NCI-H524 treated with DMSO at 0.1 percent for 48 hours (cell line): ENCODE measurements around the gene JAM3.

Source experiments
- DNase-seq: peaks from one replicate; lab custom pipeline; 2025; lab: John Stamatoyannopoulos, UW

The JAM3 gene

DNA sequence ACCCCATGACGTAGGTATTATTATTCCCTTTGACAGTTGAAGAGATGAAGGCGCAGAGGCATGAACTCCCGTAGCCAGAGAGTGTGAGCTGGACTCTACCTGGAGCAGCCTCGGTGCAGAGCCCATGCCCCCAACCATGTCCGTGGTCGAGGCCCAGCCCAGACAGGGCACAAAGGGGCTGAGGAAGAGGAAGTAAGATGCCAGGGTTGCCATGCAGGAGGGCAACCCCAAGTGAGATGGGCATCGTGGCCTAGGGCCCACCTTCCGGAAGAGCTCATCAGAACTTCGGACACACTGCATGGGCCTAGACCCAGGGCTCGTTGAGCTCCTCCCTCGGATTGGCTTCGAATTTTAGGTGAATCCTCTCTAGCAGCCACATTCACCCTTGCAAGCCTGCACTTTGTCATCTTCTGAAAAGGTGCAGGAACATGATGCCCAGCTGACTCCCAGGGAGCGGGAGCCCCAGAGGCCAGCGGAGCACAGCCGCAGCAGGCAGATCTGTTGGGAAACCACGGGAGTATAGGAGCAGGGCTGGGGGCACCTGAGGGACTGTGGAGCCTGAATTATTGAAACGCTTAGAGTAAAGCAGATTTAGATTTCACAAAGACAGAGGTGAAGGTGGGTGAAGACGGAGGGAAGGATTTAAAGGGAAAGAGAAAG lies 29.0 kb upstream of the JAM3 start:
- no peak for DNase-seq

DNA sequence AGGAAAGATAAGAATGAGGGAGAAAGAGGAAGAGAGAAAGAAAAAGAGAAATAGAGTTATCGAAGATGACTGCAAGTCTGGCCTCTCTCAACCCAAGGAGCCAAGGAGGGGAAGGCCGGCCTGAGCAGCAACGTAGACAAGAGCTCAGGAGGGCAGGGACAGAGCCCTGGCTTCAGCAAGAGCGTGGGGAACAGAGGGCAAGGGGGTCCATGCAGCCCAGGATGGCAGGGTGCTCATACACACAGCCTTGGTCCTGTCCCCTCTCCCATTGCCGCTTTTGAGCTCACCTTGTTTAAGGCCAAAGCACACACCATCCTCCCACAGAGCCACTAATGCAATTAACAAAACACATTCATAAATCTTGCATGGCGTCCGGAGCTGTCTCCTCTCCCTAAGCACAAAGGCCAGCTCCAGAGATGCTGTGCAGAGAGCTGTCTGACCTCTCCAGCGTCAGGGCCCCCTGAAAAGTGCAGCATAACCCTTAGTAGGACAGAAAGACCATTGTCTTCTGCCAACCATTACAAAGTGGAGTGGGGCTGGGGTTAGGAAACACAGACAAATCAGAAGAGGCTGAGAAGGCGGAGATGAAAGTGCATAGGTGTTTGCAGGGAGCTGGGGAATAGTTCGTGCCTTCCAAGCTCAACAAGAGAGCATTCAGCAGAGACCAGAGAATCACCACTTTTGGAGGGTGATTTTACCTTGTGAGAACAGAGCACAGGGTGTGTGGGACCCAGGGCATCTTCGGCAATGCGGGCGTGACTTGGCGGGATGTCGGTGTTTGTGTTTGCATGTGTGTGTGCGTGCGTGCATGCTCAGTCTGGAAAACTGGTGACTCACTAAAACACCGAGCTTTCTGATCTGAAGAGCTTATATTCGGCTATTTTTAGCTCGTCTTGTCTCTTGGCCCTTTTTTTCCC lies 28.2 kb upstream of the JAM3 start:
- no peak for DNase-seq

DNA sequence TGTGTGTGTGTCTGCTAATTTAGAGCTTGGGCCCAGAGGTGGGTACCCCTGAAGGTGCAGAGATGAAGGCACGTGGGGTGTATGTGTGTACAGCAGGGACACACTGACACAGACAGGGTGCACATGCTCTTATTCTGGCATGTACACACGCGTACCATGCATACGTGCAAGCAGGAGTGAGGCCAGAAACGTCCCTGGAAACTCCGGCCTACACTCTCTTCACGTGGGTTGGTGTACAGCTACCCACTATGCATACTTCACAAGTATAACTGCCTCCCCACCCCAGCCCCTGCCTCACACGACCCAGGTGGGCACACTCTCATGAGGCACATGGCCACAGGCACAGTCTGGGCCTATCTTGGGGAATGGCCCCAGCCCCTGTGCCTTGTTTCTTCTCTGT lies 27.5 kb upstream of the JAM3 start:
- DNase-seq, result no peak

DNA sequence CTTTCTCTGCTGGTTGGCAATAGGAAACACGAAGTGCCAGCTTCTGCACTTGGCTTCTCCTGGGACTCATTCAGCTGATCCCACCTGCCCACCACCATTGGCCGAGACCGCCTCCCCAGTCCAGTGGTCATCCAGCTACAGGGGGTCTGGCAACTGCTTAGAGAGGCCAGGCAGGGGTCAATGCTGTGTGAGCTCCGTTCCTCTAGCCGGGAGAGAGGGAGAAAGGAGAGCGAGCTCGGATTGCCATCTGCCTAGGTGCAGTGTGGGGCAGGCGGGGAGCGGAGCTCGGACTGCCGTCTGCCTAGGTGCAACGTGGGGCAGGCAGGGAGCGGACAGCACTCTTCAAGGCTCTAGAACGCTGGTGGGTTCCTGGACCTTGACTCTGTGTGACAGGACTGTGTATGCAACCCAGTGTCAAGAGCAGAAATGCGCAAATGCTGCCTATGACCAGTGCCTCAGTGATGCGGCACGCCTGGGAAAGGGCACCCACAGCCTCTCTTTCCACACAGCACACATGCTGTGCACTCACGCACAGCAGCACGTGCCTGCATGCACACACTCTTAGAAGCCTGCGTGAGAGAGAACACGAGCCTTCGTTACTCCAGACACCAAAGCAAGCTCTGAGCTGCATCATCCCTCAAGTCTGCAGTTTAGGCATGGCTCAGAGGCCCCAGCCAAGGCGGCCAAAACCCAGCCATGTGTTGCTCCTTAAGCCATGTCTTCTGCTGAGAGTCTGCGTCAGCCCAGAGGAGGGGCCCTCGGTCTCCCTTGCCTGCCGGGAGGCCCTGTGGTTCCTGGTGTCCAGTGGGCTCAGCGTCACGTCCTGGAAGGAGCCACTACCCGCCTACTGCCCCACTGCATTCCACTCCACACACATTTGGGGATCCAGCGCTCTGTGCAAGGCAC lies 26.8 kb upstream of the JAM3 start:
- DNase-seq, result no peak

DNA sequence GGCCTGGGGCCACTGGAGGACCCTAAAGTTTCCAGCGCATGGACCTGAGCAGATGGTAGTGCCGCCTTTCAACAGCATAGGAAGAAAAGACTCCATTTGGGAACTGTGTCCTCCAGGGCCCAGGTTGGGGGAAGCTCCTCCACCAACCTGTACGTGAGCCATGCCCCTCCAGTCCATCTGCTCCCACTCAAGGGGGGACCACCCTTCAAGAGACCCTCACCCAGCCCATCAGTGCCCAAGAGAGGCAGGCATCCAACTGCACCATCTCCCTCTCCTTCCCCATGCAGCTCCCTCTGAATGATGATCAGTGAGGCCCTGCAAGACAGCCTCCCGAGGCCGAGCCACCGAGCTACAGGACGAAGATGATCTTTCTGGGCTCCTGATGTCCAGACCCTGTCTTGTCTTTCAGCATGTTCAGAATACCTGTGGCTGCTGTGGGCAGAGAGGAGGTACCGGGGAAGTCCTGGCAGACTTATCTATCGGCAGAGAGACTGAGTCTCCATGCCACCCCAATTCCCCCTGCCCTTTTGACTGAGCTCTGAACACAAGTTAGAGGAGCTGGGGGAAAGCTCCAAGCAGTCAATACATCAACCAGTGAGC lies 25.0 kb upstream of the JAM3 start:
- no peak for DNase-seq

DNA sequence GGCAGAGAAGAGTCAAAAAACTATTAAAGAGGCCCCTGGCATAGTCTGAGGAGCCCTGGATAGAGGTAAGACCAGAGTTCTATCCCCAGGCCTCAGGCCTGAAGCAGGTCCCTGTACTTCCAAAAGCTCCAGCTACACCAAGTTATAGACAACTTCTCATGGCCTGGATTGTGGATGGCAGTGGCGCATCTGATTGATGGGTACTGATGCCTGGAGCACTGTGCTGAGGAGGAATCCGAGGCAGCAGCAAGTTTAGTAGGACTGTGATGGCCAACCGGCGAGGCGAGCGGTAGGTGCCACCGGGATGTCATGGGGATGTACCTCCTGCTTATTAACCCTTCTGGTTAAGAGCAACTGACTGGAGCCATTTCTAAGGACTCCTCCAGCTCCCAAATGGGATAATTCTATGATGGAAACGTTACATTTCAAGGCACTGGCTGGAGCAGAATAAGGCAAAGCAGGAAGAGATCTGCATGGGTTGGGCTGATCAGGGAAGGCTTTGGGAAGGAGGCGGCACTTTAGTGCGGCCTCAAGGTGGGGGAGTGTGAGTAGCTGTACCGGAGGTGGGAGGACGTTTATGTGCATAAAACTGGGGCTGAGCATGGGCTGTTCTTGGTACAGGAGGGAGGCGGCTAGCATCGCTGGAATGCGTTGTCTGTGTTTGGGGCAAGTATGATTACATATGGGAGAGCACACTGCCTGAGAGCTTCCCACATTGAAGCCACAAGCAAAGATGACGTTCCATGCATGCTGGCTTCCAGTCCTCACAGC lies 24.2 kb upstream of the JAM3 start:
- DNase-seq, result no peak

DNA sequence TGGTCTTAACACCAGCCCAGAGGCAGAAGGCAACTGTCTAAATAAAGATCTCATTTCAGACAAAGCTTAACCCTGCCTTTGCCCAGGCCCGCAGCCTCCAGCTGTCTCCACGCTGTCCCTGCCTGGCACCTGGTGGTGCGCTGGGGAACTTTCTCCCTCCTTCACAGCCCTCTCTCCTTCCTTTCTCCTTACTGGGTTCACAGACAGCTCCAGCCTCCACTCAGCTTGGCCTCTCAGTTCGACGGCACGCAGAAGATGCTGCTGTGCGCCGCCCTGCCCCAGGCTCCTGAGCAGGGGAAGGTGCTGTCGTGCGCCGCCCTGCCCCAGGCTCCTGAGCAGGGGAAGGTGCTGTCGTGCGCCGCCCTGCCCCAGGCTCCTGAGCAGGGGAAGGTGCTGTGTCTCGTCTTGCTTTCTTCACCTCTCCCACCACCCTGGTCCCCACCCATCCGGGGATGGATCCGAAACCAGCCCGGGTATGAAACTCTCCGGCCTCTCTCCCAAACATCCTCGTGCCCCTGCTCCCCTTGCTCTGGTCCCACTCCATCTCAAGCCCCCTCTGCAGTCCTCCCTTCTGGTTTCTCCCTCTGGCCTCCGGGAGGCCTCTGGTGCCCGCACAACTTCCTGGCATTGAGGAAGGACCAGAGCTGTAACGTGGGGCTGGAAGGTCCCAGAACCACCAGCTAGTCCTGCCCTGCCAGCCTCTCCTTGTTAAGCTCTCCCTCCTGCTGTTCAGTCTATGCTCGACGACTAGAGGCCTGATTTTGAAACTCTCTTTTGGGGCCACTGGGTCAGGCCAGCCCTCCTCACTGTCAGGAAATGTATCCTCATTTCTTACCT lies 22.9 kb upstream of the JAM3 start:
- no peak for DNase-seq

DNA sequence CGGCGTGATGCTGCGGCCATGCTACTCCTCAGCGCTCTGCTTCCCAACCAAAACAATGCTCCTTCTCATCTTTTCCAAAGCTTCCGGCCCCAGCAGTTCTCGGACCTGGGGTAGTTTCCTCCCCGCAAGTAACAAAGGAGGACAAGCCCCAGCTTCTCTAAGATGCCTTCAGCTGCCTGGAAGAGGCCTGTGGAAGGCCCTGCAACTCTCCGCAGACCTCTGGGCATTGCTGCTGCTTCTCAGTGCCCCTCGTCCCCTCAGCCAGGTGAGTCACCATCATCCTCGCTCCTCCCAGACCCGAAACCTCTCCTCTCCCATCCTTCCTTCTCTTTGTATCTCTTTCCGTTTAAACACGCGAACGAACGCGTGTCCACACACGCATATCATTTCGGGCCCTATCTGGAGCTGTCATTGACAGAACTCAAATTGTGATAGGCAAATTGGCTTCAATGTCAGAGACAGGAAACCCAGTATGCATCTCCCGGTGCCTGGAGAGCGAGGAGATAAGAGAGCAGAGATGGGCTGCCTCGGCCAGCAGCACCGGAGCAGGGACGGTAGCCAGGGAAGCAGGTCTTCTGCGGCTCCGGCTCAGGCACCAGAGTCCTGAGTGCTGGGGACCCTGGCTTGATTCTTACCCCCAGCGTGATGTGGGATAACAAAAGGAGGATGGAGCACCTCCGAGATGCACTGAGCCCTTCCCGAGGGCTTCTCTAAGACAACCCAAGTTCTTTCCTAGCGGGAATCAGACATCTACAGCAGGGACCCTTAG lies 22.0 kb upstream of the JAM3 start:
- no peak for DNase-seq

DNA sequence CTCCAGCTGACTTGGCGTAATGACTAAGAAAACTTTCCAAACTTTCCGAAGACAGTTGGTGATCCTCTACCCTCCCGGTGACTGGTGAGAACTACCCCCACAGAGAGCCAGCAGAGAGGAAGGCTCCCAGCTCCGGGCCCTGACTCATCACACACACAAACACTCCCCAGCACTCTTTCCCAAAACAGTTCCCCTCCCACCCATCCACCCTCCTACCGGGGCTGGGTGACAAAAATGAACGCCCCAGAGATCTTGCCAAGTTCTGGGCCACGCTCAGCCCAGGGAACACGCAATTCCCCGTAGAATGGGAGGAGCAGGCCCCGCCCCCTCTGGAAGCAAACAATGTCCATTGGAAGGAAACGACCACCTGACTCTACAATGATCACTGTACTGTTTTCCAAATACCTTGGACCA lies 21.3 kb upstream of the JAM3 start:
- no peak for DNase-seq

DNA sequence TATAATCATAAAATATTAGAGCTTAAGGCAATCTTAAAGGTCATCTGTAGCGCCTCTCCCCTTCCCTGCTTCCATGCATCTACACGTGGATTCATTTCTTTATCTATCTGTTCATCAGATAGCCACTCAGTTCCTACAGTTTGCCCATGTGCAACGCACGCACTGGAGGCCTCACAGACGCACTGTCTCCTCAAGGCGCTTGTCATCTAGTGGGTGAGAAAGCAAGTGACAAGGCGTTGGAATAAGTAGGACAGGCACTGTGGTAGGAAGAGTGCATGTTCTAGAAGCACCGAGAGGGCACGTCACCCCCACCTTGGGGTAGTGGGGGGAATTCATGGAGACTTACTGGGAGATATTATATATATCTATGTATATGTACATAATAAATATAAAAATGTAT lies 20.8 kb upstream of the JAM3 start:
- no peak for DNase-seq

DNA sequence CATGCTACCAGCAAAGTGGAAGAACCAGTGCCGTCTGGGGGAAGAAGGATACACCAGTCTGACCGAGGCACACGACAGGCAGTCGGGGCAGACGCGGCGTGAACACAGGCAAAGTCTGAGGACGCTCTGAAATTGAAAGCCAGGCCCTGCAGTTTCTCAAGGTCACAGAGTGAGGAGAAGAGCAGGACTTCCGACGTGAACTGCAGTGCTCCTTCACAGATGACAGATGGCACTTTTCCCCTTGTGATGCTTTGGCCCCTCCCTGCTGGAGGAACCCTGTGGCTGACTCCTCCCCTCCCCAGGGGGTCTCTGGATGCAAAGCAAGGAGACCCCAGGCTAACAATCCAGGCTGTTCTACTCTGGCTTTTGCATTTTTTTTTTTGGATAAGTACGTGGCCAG lies 19.6 kb upstream of the JAM3 start:
- DNase-seq, result peak; percentile 62

DNA sequence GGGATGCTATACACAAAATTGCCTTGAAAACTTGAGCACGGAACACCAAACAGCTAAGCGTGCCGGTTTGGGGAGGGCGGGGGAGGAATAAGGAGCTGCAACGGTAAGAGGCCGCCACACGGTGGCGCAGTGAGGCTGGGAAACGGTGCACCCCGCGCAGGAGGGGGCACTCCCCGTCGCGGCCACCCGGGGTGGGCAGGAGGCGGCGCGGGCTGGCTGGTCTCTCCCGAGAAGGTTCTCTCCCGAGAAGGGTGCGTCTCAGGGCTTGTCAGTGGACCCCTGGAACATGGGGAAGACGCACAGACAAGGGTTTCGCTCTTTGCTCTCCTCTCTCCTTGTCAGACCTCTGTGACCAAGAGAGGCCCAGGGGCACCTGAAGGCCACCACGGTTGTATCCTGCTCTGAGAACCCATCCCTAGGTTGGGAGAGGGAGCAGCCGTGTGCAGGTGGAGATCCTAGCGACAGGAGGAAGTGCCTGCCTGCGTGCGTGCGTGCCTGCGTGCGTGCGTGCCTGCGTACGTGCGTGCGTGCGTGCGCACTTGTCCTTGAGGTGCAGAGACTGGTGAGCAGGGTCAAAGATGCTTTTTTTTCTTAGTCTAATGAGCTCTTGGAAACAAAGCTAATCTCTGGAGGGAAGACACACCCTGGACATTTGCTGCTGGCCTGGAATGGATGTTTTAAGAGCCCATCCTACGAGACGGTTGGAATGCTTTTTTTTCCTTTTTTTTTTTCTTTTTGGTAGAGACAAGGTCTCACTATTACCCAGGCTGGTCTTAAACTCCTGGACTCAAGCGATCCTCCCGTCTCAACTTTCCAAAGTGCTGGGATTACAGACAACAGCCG lies 18.1 kb upstream of the JAM3 start:
- DNase-seq, result no peak

DNA sequence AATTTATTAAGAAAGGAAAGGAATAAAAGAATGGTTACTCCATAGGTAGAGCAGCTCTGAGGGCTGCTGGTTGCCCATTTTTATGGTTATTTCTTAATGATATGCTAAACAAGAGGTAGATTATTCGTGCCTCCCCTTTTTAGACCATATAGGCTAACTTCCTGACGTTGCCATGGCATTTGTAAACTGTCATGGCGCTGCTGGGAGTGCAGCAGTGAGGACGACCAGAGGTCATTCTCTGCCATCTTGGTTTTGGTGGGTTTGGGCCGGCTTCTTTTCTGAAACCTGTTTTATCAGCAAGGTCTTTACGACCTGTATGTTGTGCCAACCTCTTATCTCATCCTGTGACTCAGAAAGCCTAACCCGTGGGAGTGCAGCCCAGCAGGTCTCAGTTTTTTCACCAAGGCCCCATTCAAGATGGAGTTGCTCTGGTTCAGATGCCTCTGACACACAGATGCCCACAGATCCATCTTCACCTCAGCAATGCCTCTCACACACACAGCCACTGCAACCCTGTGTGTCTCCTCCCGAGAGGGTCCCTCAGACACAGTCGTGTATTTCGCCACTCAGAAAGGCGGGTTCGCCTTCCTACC lies 16.4 kb upstream of the JAM3 start:
- no peak for DNase-seq

DNA sequence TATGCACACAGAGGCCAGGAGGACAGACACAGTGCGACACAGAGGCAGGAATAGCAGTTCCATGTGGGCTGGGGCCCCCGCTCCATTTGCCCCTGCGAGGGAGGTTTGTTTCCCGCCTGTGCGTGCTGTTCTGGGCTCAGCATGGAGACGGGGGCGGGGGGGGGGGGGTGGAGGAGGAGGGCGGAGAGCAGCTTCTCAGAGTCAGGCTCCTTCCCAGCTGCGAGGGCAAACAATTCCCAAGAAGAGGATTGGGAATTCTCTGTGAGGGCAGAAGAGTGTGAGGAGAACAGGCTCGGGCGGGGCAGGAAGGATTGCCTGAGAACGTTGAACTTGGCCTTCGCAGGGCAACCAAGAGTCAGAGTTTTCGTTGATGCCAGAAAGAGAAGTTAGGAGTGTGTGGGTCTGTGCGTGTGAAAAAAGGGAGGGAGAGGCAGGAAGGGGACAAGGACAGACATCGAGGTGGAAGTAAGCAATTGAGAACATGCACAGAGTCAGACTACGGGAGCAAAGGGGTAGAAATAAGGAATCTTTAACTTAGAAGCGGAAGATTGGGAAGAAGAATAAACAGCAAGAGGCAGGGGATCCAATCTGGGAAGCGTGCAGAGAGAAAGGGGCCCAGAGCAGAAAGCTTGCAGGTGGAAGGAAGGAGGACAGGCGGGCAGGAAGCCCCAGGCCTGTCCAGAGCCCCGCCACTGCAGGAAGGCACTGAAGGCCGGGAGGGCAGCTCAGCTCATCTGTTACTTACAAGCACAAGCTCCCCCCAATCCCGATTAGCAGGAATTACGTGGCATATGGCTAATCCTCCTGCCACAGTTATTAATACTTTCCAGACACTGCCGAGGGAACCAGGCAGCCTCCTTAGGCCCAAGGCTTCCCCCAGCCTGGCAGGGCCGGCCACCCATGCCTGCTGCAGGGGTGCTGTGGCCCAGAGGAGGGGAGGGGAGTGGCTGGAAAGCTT lies 15.6 kb upstream of the JAM3 start:
- DNase-seq, result peak; percentile 91

DNA sequence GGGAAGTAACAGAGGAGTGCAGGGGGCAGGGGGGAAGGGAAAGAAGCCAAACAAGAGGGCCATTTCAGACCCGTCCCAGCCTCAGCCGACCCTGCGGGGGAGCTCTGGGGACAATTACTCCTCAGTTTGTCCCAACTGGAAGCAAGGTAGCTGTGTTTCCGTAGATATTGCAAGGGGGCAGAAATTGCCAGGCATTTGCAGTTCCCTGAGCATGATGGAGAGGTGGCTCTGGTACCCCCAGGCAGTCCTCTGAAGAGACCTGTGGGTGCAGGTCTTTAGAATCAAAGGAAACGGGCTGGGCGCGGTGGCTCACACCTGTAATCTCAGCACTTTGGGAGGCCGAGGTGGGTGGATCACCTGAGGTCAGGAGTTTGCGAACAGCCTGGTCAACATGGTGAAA lies 13.8 kb upstream of the JAM3 start:
- DNase-seq, result no peak

DNA sequence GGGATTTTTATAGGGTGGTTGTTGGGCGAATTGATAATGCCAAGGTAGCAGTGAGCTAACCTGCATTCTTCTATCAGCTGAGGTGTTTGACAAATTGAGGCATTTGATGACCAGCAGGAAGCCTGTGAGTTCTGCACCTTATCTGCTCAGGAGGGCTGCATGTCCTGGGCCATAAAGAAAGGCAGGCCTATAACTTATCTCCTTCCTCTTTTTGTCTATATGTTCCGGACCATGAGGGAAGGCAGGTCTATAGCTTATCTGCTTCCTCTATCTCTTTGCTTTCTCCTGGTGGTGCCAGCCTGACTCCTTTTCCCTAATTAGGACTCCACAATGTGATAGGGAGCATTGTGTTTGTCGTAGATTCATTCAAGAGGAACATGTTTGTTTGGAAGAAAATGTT lies 8.6 kb upstream of the JAM3 start:
- no peak for DNase-seq
